Progenitor cell of endocrine pancreas (in vitro differentiated cells): ENCODE measurements around the gene DUSP9. TPM values are rescaled to one million over a fixed set of nuclear protein-coding genes. Genes with fewer than 3 reads are reported as not detected.
"Not testable (repeated sequence)": the region's sequence is repeated elsewhere in the genome, so short reads cannot be mapped to it uniquely, and the experiment has no call there.

ENCODE experiments used
- DNase-seq: peaks from one replicate; pipeline ENCODE4 v3.0.0; 2021; ENCODE audit warnings: low spot score; ENCODE audit not compliant: unreplicated experiment
- H3K27ac Mint-ChIP-seq: 2 replicates; pipeline ENCODE4 v1.8.0; 2021; ENCODE audit warnings: mild to moderate bottlenecking, moderate library complexity, mixed read lengths
- H3K27me3 Mint-ChIP-seq: 2 replicates; pipeline ENCODE4 v1.8.0; 2021; ENCODE audit warnings: mixed read lengths
- H3K36me3 Mint-ChIP-seq: 2 replicates; pipeline ENCODE4 v1.8.0; 2022; ENCODE audit warnings: mixed read lengths; ENCODE audit not compliant: insufficient read depth
- H3K4me1 Mint-ChIP-seq: 2 replicates; pipeline ENCODE4 v1.8.0; 2021; ENCODE audit warnings: low read depth, mixed read lengths
- H3K4me3 Mint-ChIP-seq: 2 replicates; pipeline ENCODE4 v1.8.0; 2021; ENCODE audit warnings: low read depth, mild to moderate bottlenecking, moderate library complexity, mixed read lengths
- H3K9me3 Mint-ChIP-seq: 2 replicates; pipeline ENCODE4 v1.8.0; 2021; ENCODE audit warnings: low read depth, mixed read lengths
- total RNA-seq: library from RNA; stranded (reverse); gene quantifications from 2 replicates; pipeline ENCODE4 v1.2.1, GENCODE V29; 2021
- TF ChIP-seq, protein P1 (sequence below): fragments of 200-600 bp; sonication (generic); IDR thresholded peaks from one replicate; pipeline ENCODE4 v1.5.0; 2021; ENCODE audit warnings: antibody characterized with exemption, mild to moderate bottlenecking; ENCODE audit not compliant: unreplicated experiment

Gene DUSP9
- total RNA-seq, 1 donor from 2014 or later = 36.5 TPM

DNA sequence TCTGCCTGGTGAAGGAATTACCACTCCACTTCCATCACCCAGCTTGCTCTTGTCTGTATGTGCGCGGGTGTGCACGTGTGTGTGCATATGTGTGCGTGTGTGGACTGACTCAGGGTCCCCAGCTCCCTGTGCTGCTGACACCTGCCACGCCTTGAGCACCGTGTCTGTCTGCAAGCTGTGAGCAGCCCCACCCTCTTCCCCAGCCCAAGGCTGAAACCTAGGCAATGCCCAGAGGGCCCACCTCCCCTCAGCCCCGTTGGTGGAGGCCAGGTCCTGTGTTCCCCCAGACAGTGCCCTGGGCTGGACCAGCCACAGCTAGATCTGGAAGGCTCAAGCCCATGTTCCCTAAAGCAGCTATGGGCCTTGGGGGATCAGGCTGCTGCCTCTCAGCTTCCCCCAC is 46.1 kb upstream of the DUSP9 start:
- TF ChIP-seq, protein P1, sequence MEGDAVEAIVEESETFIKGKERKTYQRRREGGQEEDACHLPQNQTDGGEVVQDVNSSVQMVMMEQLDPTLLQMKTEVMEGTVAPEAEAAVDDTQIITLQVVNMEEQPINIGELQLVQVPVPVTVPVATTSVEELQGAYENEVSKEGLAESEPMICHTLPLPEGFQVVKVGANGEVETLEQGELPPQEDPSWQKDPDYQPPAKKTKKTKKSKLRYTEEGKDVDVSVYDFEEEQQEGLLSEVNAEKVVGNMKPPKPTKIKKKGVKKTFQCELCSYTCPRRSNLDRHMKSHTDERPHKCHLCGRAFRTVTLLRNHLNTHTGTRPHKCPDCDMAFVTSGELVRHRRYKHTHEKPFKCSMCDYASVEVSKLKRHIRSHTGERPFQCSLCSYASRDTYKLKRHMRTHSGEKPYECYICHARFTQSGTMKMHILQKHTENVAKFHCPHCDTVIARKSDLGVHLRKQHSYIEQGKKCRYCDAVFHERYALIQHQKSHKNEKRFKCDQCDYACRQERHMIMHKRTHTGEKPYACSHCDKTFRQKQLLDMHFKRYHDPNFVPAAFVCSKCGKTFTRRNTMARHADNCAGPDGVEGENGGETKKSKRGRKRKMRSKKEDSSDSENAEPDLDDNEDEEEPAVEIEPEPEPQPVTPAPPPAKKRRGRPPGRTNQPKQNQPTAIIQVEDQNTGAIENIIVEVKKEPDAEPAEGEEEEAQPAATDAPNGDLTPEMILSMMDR = no peak
- H3K4me1 Mint-ChIP-seq = peaks cover 8% of the 10 kb centered on the region
- peaks cover 3% of the 10 kb centered on the region for H3K36me3 Mint-ChIP-seq
- DNase-seq = no peak
- peak overlapping the region; percentile 29 for H3K4me3 Mint-ChIP-seq
- no peak overlapping the region for H3K27ac Mint-ChIP-seq
- H3K27me3 Mint-ChIP-seq = peaks cover 4% of the 10 kb centered on the region
- H3K9me3 Mint-ChIP-seq = peaks cover 7% of the 10 kb centered on the region

DNA sequence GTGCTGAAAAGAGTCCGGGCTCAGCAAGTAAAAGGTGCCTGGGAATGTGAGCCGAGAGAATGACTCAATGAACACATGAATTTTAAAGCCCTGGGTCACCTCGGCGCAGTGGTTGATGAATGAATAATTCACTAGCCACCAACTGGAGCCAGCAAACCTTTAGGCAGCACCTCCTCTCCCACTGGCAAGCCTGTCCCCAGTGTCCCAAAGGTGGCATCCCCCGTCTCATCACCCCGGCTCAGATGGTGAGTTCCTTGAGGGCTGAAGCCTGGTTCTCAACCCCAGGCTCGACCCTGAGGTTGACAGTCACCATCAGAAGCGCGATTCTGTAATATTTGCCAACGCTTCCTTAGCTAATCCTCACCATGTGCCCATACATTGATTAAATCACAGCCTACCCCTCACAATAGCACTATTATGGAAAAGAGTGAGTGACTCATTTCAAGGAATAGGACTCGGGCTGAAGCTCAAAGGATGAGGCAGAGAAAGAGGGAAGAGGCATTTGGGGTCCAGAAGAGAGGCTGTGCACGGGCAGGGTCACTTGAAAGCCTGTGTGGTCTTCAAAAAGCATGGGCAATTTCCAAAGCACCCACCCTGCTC is 45.4 kb upstream of the DUSP9 start:
- Mint-ChIP-seq H3K27me3 (peaks cover 7% of the 10 kb centered on the region), H3K9me3 (peaks cover 7% of the 10 kb centered on the region), H3K4me3 (peak overlapping the region; percentile 21), H3K27ac (no peak overlapping the region), H3K4me1 (peaks cover 8% of the 10 kb centered on the region), H3K36me3 (peaks cover 2% of the 10 kb centered on the region)
- TF ChIP-seq, protein P1 = no peak
- DNase-seq = no peak

DNA sequence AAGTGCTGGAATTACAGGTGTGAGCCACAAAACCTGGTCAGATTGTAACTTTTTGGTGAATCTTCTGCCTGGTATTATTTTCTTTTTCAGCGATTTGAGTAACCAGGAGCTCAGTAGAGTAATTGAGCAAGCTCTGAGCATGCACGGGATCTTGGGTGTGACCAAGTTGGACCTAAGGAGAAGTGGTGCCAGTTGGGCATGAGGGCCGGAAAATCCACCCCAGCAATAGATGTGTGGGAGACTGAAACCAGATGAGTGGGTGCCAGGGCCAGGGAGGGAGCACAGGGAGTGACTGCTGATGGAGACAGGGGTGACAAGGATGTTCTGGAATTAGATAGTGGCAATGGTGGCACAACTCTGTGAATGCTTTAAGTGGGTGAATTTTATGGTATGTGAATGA is 44.4 kb upstream of the DUSP9 start:
- Mint-ChIP-seq H3K9me3 (peaks cover 7% of the 10 kb centered on the region), H3K4me3 (no peak overlapping the region), H3K27ac (no peak overlapping the region), H3K27me3 (peaks cover 17% of the 10 kb centered on the region), H3K36me3 (peaks cover 2% of the 10 kb centered on the region), H3K4me1 (peaks cover 8% of the 10 kb centered on the region)
- no peak for DNase-seq
- TF ChIP-seq, protein P1 = no peak

DNA sequence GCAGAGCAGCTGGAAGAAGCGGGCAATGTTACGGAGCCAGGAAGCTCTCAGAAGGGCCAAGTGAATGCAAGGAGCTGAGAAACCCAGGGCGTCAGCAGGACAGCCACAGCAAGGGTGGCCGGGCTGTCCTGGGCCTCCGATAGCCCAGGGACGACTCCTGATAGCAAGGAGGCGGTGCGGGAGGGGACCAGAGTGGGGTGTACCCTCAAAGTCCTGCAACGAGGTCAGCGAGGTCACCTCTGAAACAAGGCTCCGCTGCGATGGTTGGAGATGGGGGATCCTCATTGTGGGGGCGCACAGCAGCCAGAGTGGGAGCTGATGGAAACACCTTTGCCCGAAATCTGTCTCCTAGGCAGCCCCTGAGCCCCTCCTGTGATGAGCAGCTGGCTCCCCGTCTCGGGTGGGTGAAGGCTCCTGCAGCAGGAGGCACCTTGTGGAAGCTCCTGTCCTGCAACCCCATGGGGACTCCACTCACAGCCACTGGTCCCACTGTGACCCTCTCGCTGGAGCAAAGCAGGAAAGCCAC is 43.8 kb upstream of the DUSP9 start:
- no peak for DNase-seq
- Mint-ChIP-seq H3K9me3 (peaks cover 4% of the 10 kb centered on the region), H3K27me3 (peaks cover 17% of the 10 kb centered on the region), H3K27ac (no peak overlapping the region), H3K4me1 (peaks cover 6% of the 10 kb centered on the region), H3K4me3 (no peak overlapping the region), H3K36me3 (peaks cover 2% of the 10 kb centered on the region)
- TF ChIP-seq, protein P1 = no peak

- not testable (repeated sequence) for H3K4me1 Mint-ChIP-seq, H3K36me3 Mint-ChIP-seq, DNase-seq, H3K4me3 Mint-ChIP-seq, H3K27ac Mint-ChIP-seq
- H3K27me3 Mint-ChIP-seq = peaks cover 25% of the 10 kb centered on the region
- peaks cover 11% of the 10 kb centered on the region for H3K9me3 Mint-ChIP-seq
Observed at GRCh38 chrX:153604666-153605380, 42.2 kb upstream of the DUSP9 start.
